Measurements from ENCODE around the gene WDFY4. TPM values are rescaled to one million over a fixed set of nuclear protein-coding genes. Genes with fewer than 3 reads are reported as not detected.

The WDFY4 gene
- total and polyA plus RNA-seq, 2 experiments from 2014 or later, result 0.14 TPM; not detected in 1

- H3F3A ChIP-seq (replicated peaks; ENCODE audit: low read depth), result no peaks in the 10 kb centered on the region
- H3K9me2 ChIP-seq (ENCODE audit: insufficient read depth), result no peaks in the 10 kb centered on the region
- H3K4me1 ChIP-seq (ENCODE audit: insufficient read depth), result no peaks in the 10 kb centered on the region
- Mint-ChIP-seq H3K9me3 (no peaks in the 10 kb centered on the region), H3K27me3 (ENCODE audit: insufficient read depth, low read depth, poor library complexity) (peaks cover 2% of the 10 kb centered on the region), H3K27ac (no peak overlapping the region), H3K4me3 (no peak overlapping the region), H3K4me1 (peaks cover 3% of the 10 kb centered on the region; the same call in 1 of the 3 replicates), H3K36me3 (ENCODE audit: low read depth) (no peaks in the 10 kb centered on the region)
- H2AFZ ChIP-seq, result no peak overlapping the region
- H3K27me3 ChIP-seq (ENCODE audit: insufficient read depth), result no peaks in the 10 kb centered on the region
- H4K20me1 ChIP-seq (replicated peaks; ENCODE audit: insufficient read depth), result no peaks in the 10 kb centered on the region
- no peak overlapping the region for H3K4me3 ChIP-seq
- DNase-seq (ENCODE audit: low spot score) (no peak), ATAC-seq (no peak)
- no peak overlapping the region for H3K27ac ChIP-seq (ENCODE audit: low read depth)
- H3K36me3 ChIP-seq (ENCODE audit: insufficient read depth), result no peaks in the 10 kb centered on the region
- TF ChIP-seq ZNF462 (CRISPR knock-in tag; IDR thresholded peaks at IDR 0.05) (no peak), NANOG (IDR thresholded peaks at IDR 0.05; ENCODE audit: borderline replicate concordance) (no peak), EZH2phosphoT487 (IDR thresholded peaks at IDR 0.05; ENCODE audit: unreplicated experiment) (no peak), REST (IDR thresholded peaks at IDR 0.05; ENCODE audit: unreplicated experiment) (no peak), CTCF (conservative IDR thresholded peaks at IDR 0.05; ENCODE audit: low read depth in 2 of 2) (no peak), ZNF331 (CRISPR knock-in tag; IDR thresholded peaks at IDR 0.05; ENCODE audit: low read depth) (no peak), JUNB (IDR thresholded peaks at IDR 0.05; ENCODE audit: unreplicated experiment) (no peak), CREB1 (CRISPR knock-in tag; IDR thresholded peaks at IDR 0.05; ENCODE audit: low read depth) (no peak), EZH2 (IDR thresholded peaks at IDR 0.05; ENCODE audit: low read depth, unreplicated experiment) (no peak), POLR2AphosphoS5 (IDR thresholded peaks at IDR 0.05; ENCODE audit: low read depth) (no peak), ZNF114 (CRISPR knock-in tag; IDR thresholded peaks at IDR 0.05) (no peak), STAT1 (IDR thresholded peaks at IDR 0.05; ENCODE audit: unreplicated experiment) (no peak), ETS1 (IDR thresholded peaks at IDR 0.05) (no peak)
- no peaks in the 10 kb centered on the region for H3K79me2 ChIP-seq (replicated peaks; ENCODE audit: insufficient read depth)
- H3K4me2 ChIP-seq, result no peak overlapping the region
Observed at GRCh38 chr10:48895803-48896195, 211.1 kb downstream of the WDFY4 start.
